ENCODE results near the gene CAPZA1. TPM values are rescaled to one million over a fixed set of nuclear protein-coding genes. Genes with fewer than 3 reads are reported as not detected.

The CAPZA1 gene
- total RNA-seq, 1 experiment from 2014 or later: 108 TPM

DNA sequence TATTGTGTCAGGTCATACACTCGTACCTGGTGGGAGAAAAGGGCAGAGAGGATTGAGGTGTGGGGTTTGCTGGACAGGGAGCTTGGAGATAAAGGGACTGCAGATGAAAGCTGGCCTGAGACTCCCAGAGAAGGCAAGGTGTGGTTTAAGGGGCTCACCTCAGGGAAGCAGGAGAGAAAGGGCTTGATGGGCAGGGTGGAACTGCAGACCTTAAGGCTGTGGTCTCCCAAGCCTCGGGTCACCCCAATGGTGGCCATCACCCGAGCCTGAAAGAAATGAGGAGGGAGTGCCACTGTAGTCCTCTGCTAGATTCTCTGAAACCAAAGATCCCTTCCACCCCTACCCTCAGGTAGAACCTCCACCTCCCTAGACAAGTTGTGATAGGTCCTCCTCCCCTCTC is 91.0 kb downstream of the CAPZA1 start:
- no peaks in the 10 kb centered on the region; the same call in 1 of the 2 replicates for H3K27me3 ChIP-seq (ENCODE audit: insufficient read depth, low read length)
- WGBS (ENCODE audit: extremely low coverage, insufficient read length, low lambda C conversion rate): no CpG with 5 or more reads among the region's 3 CpGs
- H3K27me3 Mint-ChIP-seq (ENCODE audit: low read depth): peaks cover 53% of the 10 kb centered on the region

More for the DNA sequence above, 91.0 kb downstream of the CAPZA1 start:
- no peaks in the 10 kb centered on the region for H4K20me1 ChIP-seq (ENCODE audit: control insufficient read depth, insufficient read depth, insufficient read length)
- H3K18ac ChIP-seq (ENCODE audit: insufficient read length, low read depth, low read length): no peak overlapping the region
- no peak overlapping the region for H4K5ac ChIP-seq (ENCODE audit: insufficient read length, low read depth, low read length)
- no peak overlapping the region for H3K27ac ChIP-seq (ENCODE audit: insufficient read length, low read depth, low read length)
- H3K23me2 ChIP-seq (ENCODE audit: insufficient read length, low read depth, low read length, poor library complexity, severe bottlenecking): peaks cover 22% of the 10 kb centered on the region
- H3K9me3 Mint-ChIP-seq: no peaks in the 10 kb centered on the region; a peak in 1 of 5 replicates
- no peak overlapping the region for H2AFZ ChIP-seq (ENCODE audit: low read length)
- H2AK5ac ChIP-seq (ENCODE audit: insufficient read length, low read length): no peak overlapping the region
- no peak overlapping the region for H3K23ac ChIP-seq (ENCODE audit: insufficient read length, low read depth, low read length)
- no peak overlapping the region for H3K4me2 ChIP-seq (ENCODE audit: insufficient read depth, insufficient read length, low read length)
- H2BK120ac ChIP-seq (ENCODE audit: low read depth, low read length, poor library complexity, severe bottlenecking): no peak overlapping the region
- H3K4me1 Mint-ChIP-seq: peaks cover 46 to 53% of the 10 kb centered on the region in 2 experiments
- no peak overlapping the region for H2BK5ac ChIP-seq (ENCODE audit: insufficient read length, low read length)
- H3K79me1 ChIP-seq (ENCODE audit: insufficient read depth, low read depth, low read length, poor library complexity, severe bottlenecking): no peaks in the 10 kb centered on the region
- TF ChIP-seq CTCF (conservative IDR thresholded peaks at IDR 0.05): no peak
- H3K14ac ChIP-seq (ENCODE audit: insufficient read depth, low read length): no peak overlapping the region
- no peaks in the 10 kb centered on the region for H3K9me3 ChIP-seq (ENCODE audit: control insufficient read depth, low read depth, low read length)
- no peak overlapping the region for H3K4ac ChIP-seq (ENCODE audit: low read depth, low read length)
- H2BK12ac ChIP-seq (ENCODE audit: insufficient read length, low read depth, low read length): no peak overlapping the region
- H2BK15ac ChIP-seq (ENCODE audit: low read depth, low read length): no peak overlapping the region
- no peak overlapping the region for H3K4me3 Mint-ChIP-seq
- no peak for DNase-seq
- H3K9ac ChIP-seq (ENCODE audit: extremely low read depth, insufficient read length, low read length): no peak overlapping the region
- H3K56ac ChIP-seq (ENCODE audit: insufficient read length, low read depth, low read length): no peak overlapping the region
- no peak overlapping the region for H3T11ph ChIP-seq (ENCODE audit: low read length)
- no peak overlapping the region for H2BK20ac ChIP-seq (ENCODE audit: low read depth, low read length, poor library complexity, severe bottlenecking)
- H3K27ac Mint-ChIP-seq: no peak overlapping the region; a peak in 1 of 7 replicates
- no peak overlapping the region for H4K91ac ChIP-seq (ENCODE audit: insufficient read length, low read depth, low read length)
- peaks cover 13 to 24% (median 17%) of the 10 kb centered on the region in 3 experiments for H3K36me3 Mint-ChIP-seq (ENCODE audit: insufficient read depth in 1 of 3, low read depth in 3 of 3)
- H3K79me2 ChIP-seq (ENCODE audit: insufficient read depth, low read length): no peaks in the 10 kb centered on the region; the same call in 1 of the 2 replicates
- no peak overlapping the region for H4K8ac ChIP-seq (replicated peaks; ENCODE audit: insufficient read length, low read depth, low read length)
- peaks cover 12% of the 10 kb centered on the region for H3K4me1 ChIP-seq (ENCODE audit: insufficient read depth, low read length)

Measured in H9 (cell line).